ENCODE measurements around the gene RSRC1.
"Not testable (repeated sequence)": the region's sequence is repeated elsewhere in the genome, so short reads cannot be mapped to it uniquely, and the experiment has no call there.

GRCh38 chr3:158228942-158229341 is 119.1 kb downstream of the RSRC1 start:
- TF ChIP-seq POLR2A (IDR thresholded peaks at IDR 0.05; ENCODE audit: low read length); GATA1 (IDR thresholded peaks at IDR 0.05; ENCODE audit: low read depth, low read length): not testable (repeated sequence)
